Central memory CD8-positive, alpha-beta T cell (primary cell): ENCODE data around the gene OR52A1.
"Not testable (repeated sequence)": the region's sequence is repeated elsewhere in the genome, so short reads cannot be mapped to it uniquely, and the experiment has no call there.

Source experiments
- ATAC-seq: fragments of 150-1000 bp; cut with Tn5 transposase; replicated peaks from 2 replicates; pipeline ENCODE4 v1.10.0; 2022; ENCODE audit warnings: mild to moderate bottlenecking, moderate FRiP score, moderate number of reproducible peaks; ENCODE audit not compliant: poor library complexity, severe bottlenecking; ENCODE audit errors: extremely low read depth
- DNase-seq, 2 donors: peaks; one replicate each; pipeline ENCODE4 v3.0.0; 2021; ENCODE audit warnings: low spot score in 2 of 2
- H3K27ac Mint-ChIP-seq: one replicate; pipeline ENCODE4 v1.8.0; 2022; ENCODE audit warnings: low read depth, mild to moderate bottlenecking, moderate library complexity, mixed read lengths
- H3K27me3 Mint-ChIP-seq: one replicate; pipeline ENCODE4 v1.8.0; 2022; ENCODE audit warnings: mixed read lengths
- H3K36me3 Mint-ChIP-seq: one replicate; pipeline ENCODE4 v1.8.0; 2022; ENCODE audit warnings: mild to moderate bottlenecking, moderate library complexity, mixed read lengths; ENCODE audit not compliant: insufficient read depth
- H3K4me1 Mint-ChIP-seq: one replicate; pipeline ENCODE4 v1.8.0; 2022; ENCODE audit warnings: mixed read lengths
- H3K4me3 Mint-ChIP-seq: one replicate; pipeline ENCODE4 v1.8.0; 2022; ENCODE audit warnings: mild to moderate bottlenecking, moderate library complexity, mixed read lengths
- H3K9me3 Mint-ChIP-seq: one replicate; pipeline ENCODE4 v1.8.0; 2022; ENCODE audit warnings: mixed read lengths

The OR52A1 gene

DNA sequence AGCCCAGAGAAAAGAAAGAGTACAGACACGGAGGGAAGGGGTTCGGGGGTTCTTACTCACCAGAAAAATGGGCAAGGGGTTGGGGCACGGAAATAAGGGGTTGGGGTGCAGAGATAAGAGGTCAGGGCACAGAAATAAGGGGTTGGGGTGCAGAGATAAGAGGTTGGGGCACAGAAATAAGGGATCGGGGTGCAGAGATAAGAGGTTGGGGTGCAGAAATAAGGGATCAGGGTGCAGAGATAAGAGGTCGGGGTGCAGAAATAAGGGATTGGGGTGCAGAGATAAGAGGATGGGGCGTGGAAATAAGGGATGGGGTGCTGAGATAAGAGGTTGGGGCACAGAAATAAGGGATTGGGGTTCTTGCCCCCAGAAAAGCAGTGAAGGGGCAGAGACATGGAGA lies 10.2 kb upstream of the OR52A1 start:
- H3K9me3 Mint-ChIP-seq, H3K36me3 Mint-ChIP-seq, ATAC-seq, H3K4me1 Mint-ChIP-seq, H3K27ac Mint-ChIP-seq, H3K4me3 Mint-ChIP-seq, DNase-seq: not testable (repeated sequence)
- peaks cover 20% of the 10 kb centered on the region for H3K27me3 Mint-ChIP-seq

DNA sequence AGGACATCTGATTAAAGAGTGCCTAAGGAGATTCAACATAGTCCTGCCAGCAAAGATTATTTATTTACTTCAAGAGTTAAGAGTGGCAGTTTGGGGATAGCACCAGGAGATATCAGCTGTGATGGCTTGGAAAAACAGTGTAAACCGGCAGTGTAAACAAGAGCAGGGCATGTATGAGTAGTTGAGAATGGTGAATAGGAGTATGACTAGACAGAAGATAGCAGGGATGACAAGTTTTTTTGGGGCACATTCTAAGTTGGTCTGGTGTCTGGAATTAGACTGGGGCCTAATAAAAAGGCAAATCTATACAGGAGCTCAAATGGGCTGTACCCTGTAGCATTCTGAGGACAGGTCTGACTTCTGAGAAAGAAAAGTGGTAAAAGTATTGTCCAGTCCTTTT lies 6.5 kb upstream of the OR52A1 start:
- not testable (repeated sequence) for H3K27ac Mint-ChIP-seq, H3K4me3 Mint-ChIP-seq, ATAC-seq, H3K36me3 Mint-ChIP-seq, H3K9me3 Mint-ChIP-seq, DNase-seq, H3K4me1 Mint-ChIP-seq
- H3K27me3 Mint-ChIP-seq: peaks cover 24% of the 10 kb centered on the region

DNA sequence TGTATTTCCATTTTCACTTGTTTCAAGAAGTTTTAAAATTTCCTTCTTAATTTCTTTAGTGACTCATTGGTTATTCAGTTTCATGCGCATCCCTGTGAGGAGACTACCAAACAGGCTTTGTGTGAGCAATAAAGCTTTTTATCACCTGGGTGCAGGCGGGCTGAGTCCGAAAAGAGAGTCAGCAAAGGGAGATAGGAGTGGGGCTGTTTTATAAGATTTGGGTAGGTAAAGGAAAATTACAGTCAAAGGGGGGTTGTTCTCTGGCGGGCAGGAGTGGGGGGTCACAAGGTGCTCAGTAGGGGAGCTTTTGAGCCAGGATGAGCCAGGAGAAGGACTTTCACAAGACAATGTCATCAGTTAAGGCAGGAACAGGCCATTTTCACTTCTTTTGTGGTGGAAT lies 5.7 kb upstream of the OR52A1 start:
- not testable (repeated sequence) for H3K4me3 Mint-ChIP-seq, H3K4me1 Mint-ChIP-seq, H3K9me3 Mint-ChIP-seq, H3K27ac Mint-ChIP-seq, DNase-seq, H3K36me3 Mint-ChIP-seq, ATAC-seq
- H3K27me3 Mint-ChIP-seq: peaks cover 24% of the 10 kb centered on the region

DNA sequence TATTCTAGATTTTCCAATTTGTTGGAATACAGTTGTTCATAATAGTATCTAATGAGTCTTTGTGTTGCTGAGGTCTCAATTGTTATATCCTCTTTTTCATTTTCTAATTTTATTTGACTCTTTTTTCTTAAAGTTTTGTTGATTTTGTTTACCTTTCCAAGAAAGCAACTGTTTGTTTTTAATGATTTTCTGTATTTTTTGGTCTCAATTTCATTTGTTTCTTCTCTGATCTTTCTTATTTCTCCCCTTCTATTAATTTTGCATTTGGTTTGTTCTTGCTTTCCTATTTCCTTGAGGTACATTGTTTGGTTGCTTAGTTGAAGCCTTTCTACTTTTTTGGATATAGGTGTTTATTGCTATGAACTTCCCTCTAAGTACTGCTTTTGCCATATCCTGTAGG lies 5.2 kb upstream of the OR52A1 start:
- Mint-ChIP-seq H3K36me3 (peaks cover 2% of the 10 kb centered on the region), H3K27me3 (peaks cover 24% of the 10 kb centered on the region), H3K9me3 (no peaks in the 10 kb centered on the region), H3K27ac (no peak overlapping the region), H3K4me3 (no peak overlapping the region), H3K4me1 (no peaks in the 10 kb centered on the region)
- ATAC-seq (no peak), DNase-seq (no peak)

DNA sequence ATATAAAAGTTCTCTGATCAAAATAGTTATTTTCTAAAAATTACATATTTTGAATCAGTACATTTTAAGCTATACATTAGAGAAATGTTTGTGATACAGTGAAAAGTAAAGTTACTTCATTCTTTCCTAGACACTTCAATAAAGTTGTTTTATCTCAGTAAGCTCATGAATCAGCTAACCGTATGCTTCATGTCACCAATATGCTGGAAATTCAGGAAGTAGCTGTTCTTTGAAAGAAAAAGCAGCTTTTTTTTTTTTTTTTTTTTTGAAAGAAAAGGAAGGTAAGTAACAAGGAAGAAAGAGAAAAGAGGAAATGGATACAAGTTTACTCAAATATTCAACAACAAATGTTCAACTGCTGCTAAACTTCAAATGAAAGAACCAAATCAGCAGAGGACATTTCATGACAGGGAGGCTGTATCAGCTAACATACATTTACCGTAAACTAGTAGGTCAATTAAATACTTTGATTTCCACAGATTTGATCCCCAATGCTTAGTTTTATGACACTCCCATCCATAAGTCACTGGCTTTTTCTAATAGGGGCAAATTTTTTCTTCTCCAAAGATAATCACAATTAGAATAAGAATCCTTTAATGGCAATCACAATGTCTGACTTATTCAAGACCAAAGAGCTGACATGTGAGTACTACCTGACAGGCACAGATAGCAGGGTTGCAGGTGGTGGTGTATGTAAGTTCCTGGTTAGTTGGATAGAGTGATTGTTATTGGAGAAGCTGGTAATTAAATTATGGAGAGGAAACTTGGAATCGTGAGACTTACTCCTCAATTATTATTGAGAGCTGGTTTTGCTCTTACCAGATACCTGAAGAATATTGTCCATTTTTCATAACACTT lies 754 bp downstream of the OR52A1 start:
- H3K27ac Mint-ChIP-seq: no peak overlapping the region
- no peaks in the 10 kb centered on the region for H3K36me3 Mint-ChIP-seq
- no peaks in the 10 kb centered on the region for H3K4me1 Mint-ChIP-seq
- DNase-seq: no peak
- ATAC-seq: no peak
- no peaks in the 10 kb centered on the region for H3K9me3 Mint-ChIP-seq
- no peaks in the 10 kb centered on the region for H3K27me3 Mint-ChIP-seq
- no peak overlapping the region for H3K4me3 Mint-ChIP-seq

DNA sequence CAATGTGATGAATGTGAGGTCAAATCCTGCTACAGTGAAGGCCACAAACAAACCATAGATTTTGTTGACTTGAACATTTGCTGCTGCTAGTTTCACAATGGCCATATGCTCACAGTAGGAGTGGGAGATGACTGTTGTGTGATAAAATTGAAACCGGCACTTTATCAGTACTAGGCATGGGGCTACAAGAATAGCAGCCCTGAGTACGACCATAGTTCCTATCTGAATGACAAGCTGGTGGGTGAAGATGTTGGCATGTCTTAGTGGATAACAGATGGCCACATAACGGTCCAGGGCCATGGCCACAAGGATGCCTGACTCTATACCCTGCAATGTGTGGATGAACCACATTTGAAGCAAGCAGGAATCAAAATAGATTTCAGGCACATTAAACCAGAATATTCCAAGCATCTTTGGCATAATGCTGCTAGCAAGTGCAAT lies 2.8 kb downstream of the OR52A1 start:
- H3K36me3 Mint-ChIP-seq: no peaks in the 10 kb centered on the region
- DNase-seq: no peak
- H3K4me1 Mint-ChIP-seq: no peaks in the 10 kb centered on the region
- ATAC-seq: no peak
- no peak overlapping the region for H3K4me3 Mint-ChIP-seq
- H3K9me3 Mint-ChIP-seq: no peaks in the 10 kb centered on the region
- no peaks in the 10 kb centered on the region for H3K27me3 Mint-ChIP-seq
- H3K27ac Mint-ChIP-seq: no peak overlapping the region

DNA sequence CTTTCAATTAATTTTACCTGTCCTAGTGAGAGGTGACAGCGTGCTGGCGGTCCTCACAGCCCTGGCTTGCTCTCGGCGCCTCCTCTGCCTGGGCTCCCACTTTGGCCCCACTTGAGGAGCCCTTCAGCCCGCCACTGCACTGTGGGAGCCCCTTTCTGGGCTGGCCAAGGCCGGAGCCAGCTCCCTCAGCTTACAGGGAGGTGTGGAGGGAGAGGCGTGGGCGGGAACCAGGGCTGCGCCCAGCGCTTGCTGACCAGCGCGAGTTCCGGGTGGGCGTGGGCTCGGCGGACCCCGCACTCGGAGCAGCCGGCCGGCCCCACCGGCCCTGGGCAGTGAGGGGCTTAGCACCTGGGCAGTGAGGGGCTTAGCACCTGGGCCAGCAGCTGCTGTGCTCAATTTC lies 10.4 kb downstream of the OR52A1 start:
- not testable (repeated sequence) for ATAC-seq, H3K27ac Mint-ChIP-seq, H3K36me3 Mint-ChIP-seq, H3K4me3 Mint-ChIP-seq, H3K9me3 Mint-ChIP-seq, DNase-seq, H3K27me3 Mint-ChIP-seq, H3K4me1 Mint-ChIP-seq

DNA sequence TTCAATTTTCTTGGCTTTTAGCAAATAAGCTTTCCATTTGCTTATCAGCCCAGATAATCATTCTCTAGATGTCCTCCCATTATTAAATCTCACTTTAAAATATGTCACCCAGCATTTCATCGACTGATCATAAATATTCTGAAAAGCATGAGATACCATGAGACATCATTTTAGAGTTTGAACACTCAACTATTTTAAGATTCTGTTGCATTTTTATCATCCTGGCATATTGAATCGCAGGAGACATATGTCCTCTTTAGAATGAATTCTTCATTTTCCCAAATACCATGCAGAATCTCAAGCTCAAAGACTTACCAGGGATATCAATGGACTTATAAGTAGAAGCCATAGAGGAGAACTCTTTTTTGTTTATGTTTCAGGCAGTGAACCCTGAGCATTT lies 16.6 kb downstream of the OR52A1 start, which contains the start of gene OR52A5:
TSS of gene OR52A5 (minus strand) at position 361 of the 400 bp plus-strand sequence. CDS start 5,714 bp downstream, outside the sequence.
- Mint-ChIP-seq H3K27me3 (peaks cover 13% of the 10 kb centered on the region), H3K36me3 (no peaks in the 10 kb centered on the region), H3K4me1 (no peaks in the 10 kb centered on the region), H3K27ac (no peak within 1 kb of the TSS), H3K9me3 (no peaks in the 10 kb centered on the region), H3K4me3 (no peak within 1 kb of the TSS)
- DNase-seq: no peak
- ATAC-seq: no peak

DNA sequence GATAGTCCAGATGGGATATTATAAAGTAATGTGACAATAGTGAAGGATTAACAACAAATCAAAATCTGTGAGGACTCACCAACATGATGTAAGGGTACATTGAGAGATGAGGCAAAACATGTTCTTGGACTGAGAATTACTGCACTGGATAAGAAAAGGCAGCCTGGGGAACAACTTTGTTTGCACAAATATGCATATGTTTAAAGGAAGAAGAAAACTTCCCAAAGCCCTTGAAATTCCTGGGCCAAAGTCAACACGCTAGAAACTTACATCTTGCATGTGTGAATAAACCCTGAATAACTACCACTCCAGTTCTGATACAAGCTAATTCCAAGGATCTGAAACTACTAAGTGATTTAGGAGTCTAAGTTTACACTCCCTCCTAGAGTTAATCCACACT lies 17.5 kb downstream of the OR52A1 start:
- DNase-seq (no peak), ATAC-seq (no peak)
- Mint-ChIP-seq H3K27ac (no peak overlapping the region), H3K9me3 (no peaks in the 10 kb centered on the region), H3K36me3 (no peaks in the 10 kb centered on the region), H3K4me1 (no peaks in the 10 kb centered on the region), H3K4me3 (no peak overlapping the region), H3K27me3 (peaks cover 13% of the 10 kb centered on the region)

DNA sequence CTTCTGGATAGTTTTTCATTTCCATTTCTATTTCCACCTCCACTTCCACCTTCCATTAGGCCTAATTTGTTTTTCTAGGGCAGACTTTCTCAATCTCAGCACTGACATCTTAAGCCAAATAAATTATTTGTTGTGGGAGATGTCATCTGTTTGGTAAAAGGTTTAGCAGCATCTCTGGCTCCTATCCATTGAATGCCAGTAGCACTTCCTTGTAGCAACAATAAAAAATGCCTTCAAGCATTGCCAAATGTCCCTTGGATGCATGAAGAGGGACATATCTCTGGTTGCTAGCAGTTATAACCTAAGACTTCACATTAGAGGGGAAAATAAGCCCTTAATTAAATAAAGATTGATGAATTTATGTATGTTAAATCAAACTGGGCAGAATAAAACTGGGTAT lies 18.3 kb downstream of the OR52A1 start:
- H3K27ac Mint-ChIP-seq: no peak overlapping the region
- no peaks in the 10 kb centered on the region for H3K36me3 Mint-ChIP-seq
- H3K27me3 Mint-ChIP-seq: peaks cover 13% of the 10 kb centered on the region
- no peaks in the 10 kb centered on the region for H3K4me1 Mint-ChIP-seq
- no peaks in the 10 kb centered on the region for H3K9me3 Mint-ChIP-seq
- DNase-seq: no peak
- no peak overlapping the region for H3K4me3 Mint-ChIP-seq
- ATAC-seq: no peak

DNA sequence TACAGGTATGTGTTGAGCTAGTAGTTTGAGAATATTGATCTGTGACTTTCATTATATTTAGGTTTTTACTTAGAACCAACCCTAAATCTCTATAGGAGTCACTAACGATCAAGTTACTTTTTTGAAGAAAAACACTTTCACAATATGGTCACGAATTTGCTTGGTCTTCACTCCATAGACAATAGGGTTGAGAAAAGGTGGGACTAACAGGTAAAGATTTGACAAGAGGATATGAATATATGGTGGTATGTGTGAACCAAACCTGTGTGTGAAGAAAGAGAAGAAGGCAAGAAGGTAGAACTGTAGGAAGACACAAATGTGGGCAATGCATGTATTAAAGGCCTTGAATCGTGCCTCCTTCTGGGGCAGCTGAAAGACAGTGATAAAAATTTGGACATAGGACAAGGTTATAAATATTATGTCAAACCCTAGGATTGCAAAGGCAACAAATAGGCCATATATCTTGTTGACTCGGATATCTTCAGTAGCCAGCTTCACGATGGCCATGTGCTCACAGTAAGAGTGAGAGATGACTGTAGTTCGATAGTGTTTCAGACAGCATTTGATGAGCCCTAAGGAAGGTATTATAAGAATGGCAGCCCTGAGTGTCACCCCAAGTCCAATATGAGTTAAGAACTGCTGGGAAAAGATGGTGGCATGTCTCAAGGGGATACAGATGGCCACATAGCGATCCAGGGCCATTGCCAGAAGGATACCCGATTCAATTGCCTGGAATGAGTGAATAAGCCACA lies 22.8 kb downstream of the OR52A1 start:
- no peaks in the 10 kb centered on the region for H3K4me1 Mint-ChIP-seq
- no peaks in the 10 kb centered on the region for H3K9me3 Mint-ChIP-seq
- ATAC-seq (no peak), DNase-seq (no peak)
- no peak overlapping the region for H3K27ac Mint-ChIP-seq
- H3K36me3 Mint-ChIP-seq: no peaks in the 10 kb centered on the region
- no peak overlapping the region for H3K4me3 Mint-ChIP-seq
- no peaks in the 10 kb centered on the region for H3K27me3 Mint-ChIP-seq

DNA sequence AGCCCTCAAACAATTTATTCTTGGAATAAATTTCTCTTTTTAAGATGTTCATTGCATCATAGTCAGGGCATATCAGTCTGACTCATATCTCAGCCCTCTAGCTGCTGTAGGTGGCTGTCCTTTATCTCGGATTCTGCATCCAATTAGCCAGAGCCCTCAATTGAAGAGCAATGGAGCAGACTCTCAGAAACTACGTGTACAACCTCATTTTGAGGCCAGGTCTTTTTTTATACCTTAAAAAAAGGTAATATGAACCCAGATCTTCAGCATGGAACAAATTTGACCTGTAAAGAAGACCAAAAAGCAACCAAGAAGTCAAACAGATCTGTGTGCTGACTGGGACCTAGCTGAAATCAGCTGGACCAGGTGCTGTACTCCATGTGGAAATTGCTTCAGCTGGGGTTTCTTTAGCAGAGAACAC lies 25.1 kb downstream of the OR52A1 start:
- ATAC-seq: no peak
- H3K27ac Mint-ChIP-seq: no peak overlapping the region
- no peaks in the 10 kb centered on the region for H3K36me3 Mint-ChIP-seq
- DNase-seq: no peak
- H3K4me1 Mint-ChIP-seq: no peaks in the 10 kb centered on the region
- H3K27me3 Mint-ChIP-seq: peaks cover 8% of the 10 kb centered on the region
- H3K4me3 Mint-ChIP-seq: no peak overlapping the region
- H3K9me3 Mint-ChIP-seq: no peaks in the 10 kb centered on the region
